NCI-H146 treated with DMSO at 0.1 percent for 48 hours (cell line): ENCODE data around the gene SP100.
"Not testable (repeated sequence)": the region's sequence is repeated elsewhere in the genome, so short reads cannot be mapped to it uniquely, and the experiment has no call there.

ENCODE experiments used
- DNase-seq: peaks from one replicate; lab custom pipeline; 2025; ENCODE audit not compliant: unreplicated experiment; lab: John Stamatoyannopoulos, UW

SP100 gene

GRCh38 chr2:230457073-230457768 is 41.2 kb downstream of the SP100 start:
- no peak for DNase-seq

GRCh38 chr2:230457793-230458192 is 41.8 kb downstream of the SP100 start:
- no peak for DNase-seq

- no peak for DNase-seq
Observed at GRCh38 chr2:230459216-230459615, 43.2 kb downstream of the SP100 start.

- DNase-seq, result no peak
Observed at GRCh38 chr2:230471074-230471473, 55.1 kb downstream of the SP100 start.

- no peak for DNase-seq
Observed at GRCh38 chr2:230472621-230473018, 56.6 kb downstream of the SP100 start.

- no peak for DNase-seq
Observed at GRCh38 chr2:230473378-230473777, 57.4 kb downstream of the SP100 start.

GRCh38 chr2:230475143-230475542 is 59.1 kb downstream of the SP100 start:
- DNase-seq, result no peak

- DNase-seq, result no peak
Observed at GRCh38 chr2:230485801-230486341, 69.9 kb downstream of the SP100 start.

GRCh38 chr2:230491219-230491618 is 75.2 kb downstream of the SP100 start:
- DNase-seq, result not testable (repeated sequence)

- no peak for DNase-seq
Observed at GRCh38 chr2:230492107-230492506, 76.1 kb downstream of the SP100 start.

- no peak for DNase-seq
Observed at GRCh38 chr2:230494980-230495379, 79.0 kb downstream of the SP100 start.

- DNase-seq, result no peak
Observed at GRCh38 chr2:230496891-230497290, 80.9 kb downstream of the SP100 start.

- no peak for DNase-seq
Observed at GRCh38 chr2:230498506-230499107, 82.6 kb downstream of the SP100 start.

GRCh38 chr2:230502593-230502992 is 86.6 kb downstream of the SP100 start:
- no peak for DNase-seq

GRCh38 chr2:230503798-230504197 is 87.8 kb downstream of the SP100 start:
- no peak for DNase-seq

GRCh38 chr2:230505162-230505561 is 89.2 kb downstream of the SP100 start:
- DNase-seq, result no peak

- DNase-seq, result no peak
Observed at GRCh38 chr2:230512955-230513748, 97.2 kb downstream of the SP100 start.

GRCh38 chr2:230520061-230520874 is 104.3 kb downstream of the SP100 start:
- DNase-seq, result no peak

GRCh38 chr2:230520875-230521155 is 104.8 kb downstream of the SP100 start:
- DNase-seq, result no peak

- no peak for DNase-seq
Observed at GRCh38 chr2:230521386-230521785, 105.4 kb downstream of the SP100 start.

- DNase-seq, result no peak
Observed at GRCh38 chr2:230525682-230526081, 109.7 kb downstream of the SP100 start.
